HL-60/S4 treated with phorbol 12-myristate 13-acetate at 8.2 ng/mL for 4 days and 3 days (cell line): Measurements from ENCODE around the gene HTRA2.

Experiments
- in situ Hi-C: fragments of 300-500 bp; cut with MboI; formaldehyde crosslinking; loops from 2 replicates; pipeline ENCODE4 v1.15.0; 2022; ENCODE audit warnings: low sequenced_read_pairs

HTRA2 gene

DNA sequence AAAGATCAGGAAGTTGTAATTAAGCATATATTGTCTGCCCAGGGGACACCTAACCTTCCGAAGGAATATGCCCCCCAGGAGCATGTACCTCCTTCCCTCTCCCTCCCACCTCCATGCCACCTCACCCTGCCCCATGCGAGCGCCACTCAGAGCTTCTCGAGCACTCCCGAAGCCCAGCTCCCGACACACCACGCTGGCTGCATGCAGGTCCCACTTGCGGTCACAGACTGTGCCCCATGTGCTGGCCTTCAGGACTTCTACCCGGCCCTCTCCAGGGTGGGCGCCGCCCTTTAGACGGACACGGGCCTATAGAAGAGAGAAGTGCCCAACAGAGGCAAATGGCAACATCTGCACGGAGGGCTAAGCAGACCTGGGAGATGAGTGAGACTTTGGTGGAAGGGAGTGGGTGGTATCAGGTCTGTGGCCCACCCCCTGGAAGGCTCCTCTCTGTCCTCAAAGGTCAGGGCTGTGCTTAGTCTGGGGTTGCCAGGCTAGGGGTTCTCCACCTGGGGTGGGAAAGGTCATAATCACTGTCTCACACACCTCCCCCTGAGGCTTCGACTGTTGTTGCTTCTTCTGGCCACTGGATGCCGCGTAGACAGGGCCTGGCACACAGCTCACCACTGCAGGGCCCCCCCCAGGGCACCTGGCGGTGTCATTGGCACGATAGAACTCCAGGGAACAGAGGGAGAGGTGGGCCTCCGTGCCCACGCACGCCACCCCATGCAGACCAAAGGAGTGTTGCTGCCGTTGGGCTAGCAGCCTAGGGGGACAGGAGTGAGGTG lies 6.6 kb downstream of the HTRA2 start:
- in situ Hi-C loops, result loop anchor here (10.0 kb wide), 1 partner anchor 48 kb away; no protein-coding TSS in a partner anchor

DNA sequence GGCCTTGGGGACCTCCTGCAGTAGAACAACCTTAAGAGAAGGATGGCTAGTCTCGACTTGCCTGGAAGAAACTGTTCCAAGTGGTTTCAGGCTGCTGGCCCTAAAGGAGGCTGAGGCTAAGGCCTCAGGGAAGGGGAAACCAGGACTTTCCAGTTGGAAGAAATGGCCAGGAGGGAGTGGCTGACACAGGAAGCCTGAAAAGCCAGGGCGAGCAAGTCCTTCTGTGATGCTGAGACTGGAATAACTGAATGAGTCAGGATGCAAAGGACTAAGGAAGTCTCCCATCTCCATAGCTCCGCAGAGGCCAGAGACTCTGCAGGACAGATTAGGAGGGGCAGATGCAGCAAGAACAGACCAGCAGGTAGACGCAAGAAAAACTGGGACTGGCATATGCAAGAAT lies 7.4 kb downstream of the HTRA2 start:
- in situ Hi-C loops, result loop anchor here (10.0 kb wide), 1 partner anchor 48 kb away; no protein-coding TSS in a partner anchor

DNA sequence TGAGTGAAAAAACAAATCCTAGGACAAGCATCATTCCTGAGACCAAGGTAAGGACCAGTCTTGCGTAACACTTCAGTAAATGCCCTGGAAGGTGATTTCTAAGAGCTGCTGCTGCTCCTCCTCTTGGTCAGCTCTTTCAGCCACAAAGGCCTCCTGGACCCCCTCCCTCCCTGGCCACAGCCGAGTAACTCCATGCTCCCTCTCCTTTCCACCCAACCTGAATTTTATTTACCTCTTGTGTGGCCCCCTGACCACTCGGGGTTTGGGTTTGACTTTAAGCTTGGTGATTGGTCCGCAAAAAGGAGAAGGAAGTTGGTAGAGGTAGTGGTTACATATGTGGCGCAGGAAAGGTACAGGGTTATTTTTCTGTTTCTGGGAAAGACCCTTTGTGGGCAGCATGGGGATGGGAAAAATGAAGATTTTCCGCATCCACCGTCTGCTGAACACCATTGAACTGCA lies 9.2 kb downstream of the HTRA2 start:
- in situ Hi-C loops, result loop anchor here (10.0 kb wide), 1 partner anchor 46 kb away; no protein-coding TSS in a partner anchor

DNA sequence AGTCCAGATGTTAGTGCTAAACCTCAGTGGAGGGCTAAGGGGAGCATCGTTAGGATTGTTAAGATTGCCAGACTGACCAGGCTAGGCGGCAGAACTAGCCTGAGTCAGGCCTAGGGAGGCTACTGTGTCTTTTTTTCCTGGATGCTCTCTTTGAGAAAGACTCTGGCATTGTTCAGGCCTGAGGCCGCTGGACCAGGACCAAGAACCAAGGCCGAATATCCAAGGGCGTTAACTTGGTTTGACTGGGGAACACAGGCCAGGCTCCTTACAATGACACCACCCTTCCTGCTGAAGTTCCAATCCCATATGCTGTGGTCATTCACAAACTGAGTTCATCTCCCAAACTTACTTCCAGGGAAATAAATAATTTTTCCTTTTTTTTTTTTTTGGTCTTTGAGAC lies 10.6 kb downstream of the HTRA2 start:
- in situ Hi-C loops, result no loop called here

- in situ Hi-C loops, result no loop called here
Measured at GRCh38 chr2:74542978-74543377, 13.2 kb downstream of the HTRA2 start.

GRCh38 chr2:74544634-74545033 lies 14.9 kb downstream of the HTRA2 start:
- in situ Hi-C loops, result no loop called here

DNA sequence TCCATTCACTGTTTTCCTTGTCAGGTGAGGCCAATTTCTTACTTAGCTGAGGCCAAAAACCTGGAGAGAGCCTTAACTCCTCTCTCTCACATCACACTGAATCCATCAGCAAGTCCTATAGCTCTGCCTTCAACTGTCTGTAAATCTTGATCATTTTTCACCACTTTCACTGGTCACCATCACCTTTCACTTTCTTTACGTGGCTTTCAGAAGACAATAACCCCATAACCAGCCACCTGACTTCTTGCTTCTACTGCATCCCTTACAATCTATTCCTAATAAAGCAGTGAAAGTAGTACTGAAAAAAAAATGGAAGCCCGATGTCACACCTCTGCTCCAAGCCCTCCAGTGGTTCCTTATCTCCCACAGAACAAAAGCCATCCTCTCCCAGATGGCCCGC lies 16.3 kb downstream of the HTRA2 start:
- in situ Hi-C loops, result no loop called here

DNA sequence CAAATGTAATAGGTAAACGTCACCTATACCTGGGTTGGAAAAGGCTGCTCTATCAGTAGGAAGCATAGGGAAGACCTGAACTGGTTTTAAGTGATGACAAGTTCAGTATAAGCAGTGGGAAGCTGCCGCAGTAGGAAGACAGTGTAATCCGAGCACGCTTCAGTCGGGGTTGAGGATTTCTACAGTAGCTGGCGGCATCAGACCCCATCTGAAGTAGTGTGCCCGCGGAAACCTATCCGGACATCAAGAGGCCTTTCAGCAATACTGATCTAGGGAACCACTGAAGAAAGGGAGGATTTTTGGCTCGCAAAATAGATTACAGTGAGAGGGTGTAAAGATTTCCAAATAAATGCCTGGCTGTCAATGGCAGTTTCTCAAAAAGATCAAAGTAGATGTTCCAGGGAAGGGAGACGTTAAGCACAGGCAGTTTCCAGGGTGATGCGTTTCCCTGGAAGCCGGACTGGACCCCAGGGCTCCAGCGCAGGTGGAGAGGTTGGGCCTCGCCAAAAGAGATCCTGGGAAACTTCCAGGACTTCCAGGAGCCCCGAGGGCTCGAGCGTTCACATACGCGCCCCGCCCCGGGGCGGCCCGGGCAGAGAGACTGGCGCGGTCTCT lies 18.7 kb downstream of the HTRA2 start:
- in situ Hi-C loops, result no loop called here

- in situ Hi-C loops, result no loop called here
Measured at GRCh38 chr2:74548900-74549826, 19.4 kb downstream of the HTRA2 start.

- in situ Hi-C loops, result no loop called here
Measured at GRCh38 chr2:74550231-74550630, 20.5 kb downstream of the HTRA2 start.

DNA sequence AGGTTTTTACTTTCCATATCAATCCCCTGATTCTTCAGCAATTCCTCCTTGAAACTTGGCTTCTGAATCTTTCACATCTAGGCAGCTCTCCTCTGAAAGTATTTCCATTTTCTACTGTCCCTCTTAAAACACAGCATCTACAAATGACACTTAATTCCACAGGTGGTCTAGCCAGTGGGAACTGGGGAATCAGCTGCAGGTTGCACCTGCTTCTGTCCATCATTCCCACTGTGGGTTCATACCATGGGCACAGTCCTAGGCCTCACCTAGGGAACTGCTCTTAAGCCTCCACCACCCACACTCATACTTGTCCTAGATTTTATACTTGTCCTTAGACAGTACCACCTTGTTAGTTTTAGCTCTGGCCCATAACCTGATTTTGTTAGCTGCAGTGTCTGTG lies 21.8 kb downstream of the HTRA2 start:
- in situ Hi-C loops, result no loop called here

DNA sequence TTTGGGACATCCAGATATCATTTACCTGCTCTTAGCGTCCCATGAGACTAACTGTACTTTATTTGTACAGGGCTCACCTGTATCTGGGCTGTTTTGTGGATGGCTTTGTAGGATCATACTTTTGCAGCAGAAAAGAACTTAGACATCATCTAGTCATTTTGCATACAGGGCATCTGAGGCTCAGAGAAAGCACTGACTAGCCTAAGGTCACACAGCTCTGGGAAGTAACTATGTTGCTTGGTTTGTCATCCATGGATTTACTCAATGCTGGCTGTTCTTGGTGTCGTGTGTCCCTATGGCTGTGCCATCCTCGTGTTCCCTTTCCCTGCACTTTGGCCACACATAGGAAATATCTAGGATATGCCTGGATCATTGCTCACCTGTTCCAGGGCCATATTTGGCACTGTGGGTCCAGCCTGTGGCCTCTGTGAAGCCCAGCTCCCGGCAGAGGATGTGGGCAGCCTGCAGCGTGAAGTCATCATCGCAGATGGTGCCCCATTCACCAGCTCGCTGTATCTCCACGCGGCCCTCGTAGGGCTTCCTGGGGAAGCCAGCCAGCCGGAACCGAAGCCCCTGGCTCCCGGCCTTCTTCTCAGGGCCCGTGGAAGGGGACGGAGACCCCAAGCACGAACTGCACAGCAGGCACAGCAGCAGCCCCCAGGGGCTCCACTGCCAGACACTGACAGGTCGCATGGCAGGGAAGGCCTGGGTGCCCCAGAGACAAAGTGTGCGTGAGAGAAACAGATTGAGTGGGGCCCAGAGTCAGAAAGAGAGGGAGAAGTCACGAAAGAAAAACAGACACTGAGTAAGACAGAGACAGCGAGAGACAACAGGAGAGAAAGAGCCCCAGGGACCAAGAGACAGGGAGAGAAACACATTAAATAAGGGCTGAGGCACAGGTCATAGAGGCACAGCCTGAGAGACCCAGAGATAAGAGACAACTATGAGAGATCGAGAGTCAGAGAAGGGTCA lies 22.5 kb downstream of the HTRA2 start:
- in situ Hi-C loops, result no loop called here

DNA sequence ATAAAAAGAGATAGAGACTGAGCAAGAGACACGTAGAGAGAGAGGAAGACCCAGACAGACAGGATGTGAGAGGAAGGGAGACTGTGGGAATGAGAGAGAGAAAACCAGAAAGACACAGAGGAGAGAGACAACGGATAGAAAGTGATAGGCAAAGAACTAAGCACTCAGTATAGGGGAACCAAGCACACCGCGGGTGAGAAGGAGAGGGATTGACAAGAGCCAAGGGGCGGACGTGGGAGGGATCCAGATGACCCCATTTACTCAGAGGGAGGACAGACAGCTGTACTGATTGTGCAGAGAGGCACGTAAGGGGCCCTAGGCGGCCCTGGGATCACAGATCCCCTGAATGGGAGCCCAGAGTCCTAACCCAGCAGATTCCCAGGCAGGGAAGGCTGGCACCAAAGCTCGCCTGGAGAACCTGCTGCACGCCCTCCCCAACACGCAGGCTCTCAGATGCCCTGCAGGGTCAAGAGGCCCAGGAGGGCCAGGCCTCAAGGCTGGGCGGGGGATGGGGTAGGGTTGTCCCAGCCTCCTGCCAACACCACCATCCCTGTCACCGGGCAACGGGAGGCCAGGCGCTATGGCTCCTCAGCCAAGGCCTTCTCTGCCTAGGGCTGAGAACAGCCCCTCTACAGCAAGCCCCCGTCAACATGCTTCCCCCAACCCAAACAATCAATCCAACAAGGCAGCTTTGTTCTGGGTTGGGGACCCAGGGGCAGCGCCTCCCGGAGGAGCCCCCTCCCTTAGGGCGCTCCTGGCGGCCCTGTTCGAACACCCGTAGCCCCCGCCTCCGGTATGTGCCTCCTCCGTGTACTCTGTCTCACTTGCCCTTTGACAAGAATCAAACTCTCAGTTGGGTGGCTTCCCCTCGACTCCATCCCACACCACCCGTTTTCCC lies 23.4 kb downstream of the HTRA2 start:
- in situ Hi-C loops, result no loop called here

GRCh38 chr2:74553892-74554819 lies 24.4 kb downstream of the HTRA2 start, which contains the start of the genes DOK1 and LOXL3:
TSS of gene DOK1 (plus strand) at chr2:74554720. CDS start at chr2:74554755, 35 bp downstream.
TSS of gene LOXL3 (minus strand) at chr2:74553942. CDS start at chr2:74552634, 1,308 bp downstream.
- in situ Hi-C loops, result no loop called here

GRCh38 chr2:74554820-74555531 lies 25.2 kb downstream of the HTRA2 start:
- in situ Hi-C loops, result no loop called here

DNA sequence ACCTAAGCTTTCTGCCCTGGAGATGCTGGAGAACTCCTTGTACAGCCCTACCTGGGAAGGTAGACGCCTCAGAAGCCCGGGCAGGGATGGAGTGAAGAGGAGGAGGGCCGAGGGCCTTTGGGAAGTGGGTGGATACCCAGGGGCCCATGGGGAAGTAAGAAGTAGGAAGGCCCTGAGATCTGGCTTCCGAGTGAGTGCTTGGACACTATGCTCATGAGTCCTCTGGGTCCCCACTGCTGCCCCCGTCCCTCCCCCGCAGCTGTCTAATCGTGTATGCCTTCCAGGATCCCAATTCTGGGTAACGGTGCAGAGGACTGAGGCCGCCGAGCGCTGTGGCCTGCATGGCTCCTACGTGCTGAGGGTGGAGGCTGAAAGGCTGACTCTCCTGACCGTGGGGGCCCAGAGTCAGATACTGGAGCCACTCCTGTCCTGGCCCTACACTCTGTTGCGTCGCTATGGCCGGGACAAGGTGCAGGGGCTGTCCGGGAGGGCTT lies 25.9 kb downstream of the HTRA2 start:
- in situ Hi-C loops, result no loop called here

DNA sequence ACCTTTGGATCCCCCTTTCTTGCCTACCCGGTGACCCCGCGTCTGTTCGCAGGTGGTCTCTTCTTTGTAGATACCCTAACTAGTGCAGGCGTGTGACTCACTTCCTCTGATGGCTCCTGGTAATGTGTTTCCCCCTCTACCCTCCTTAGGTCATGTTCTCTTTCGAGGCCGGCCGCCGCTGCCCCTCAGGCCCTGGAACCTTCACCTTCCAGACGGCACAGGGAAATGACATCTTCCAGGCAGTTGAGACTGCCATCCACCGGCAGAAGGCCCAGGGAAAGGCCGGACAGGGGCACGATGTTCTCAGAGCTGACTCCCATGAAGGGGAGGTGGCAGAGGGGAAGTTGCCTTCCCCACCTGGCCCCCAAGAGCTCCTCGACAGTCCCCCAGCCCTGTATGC lies 26.4 kb downstream of the HTRA2 start:
- in situ Hi-C loops, result no loop called here
